H1 (cell line): ENCODE measurements around the gene ATF7IP2. TPM values are rescaled to one million over a fixed set of nuclear protein-coding genes. Genes with fewer than 3 reads are reported as not detected.

ENCODE experiments used
- CBX8 ChIP-seq: fragments of 300-800, 300-1000 bp; sonication (generic); IDR thresholded peaks from 2 replicates; pipeline ENCODE4 v1.7.1; 2016; ENCODE audit warnings: low read depth, low read length, borderline replicate concordance
- MAX ChIP-seq: IDR thresholded peaks from 2 replicates; pipeline ENCODE4 v1.6.1; 2012; ENCODE audit warnings: inconsistent platforms
- SIRT6 ChIP-seq: IDR thresholded peaks from one replicate; pipeline ENCODE4 v1.7.1; 2012; ENCODE audit warnings: low read length, inconsistent platforms
- TAF1 ChIP-seq: IDR thresholded peaks from 2 replicates; pipeline ENCODE4 v1.6.1; 2011; ENCODE audit warnings: mild to moderate bottlenecking, low read depth, low read length
- TEAD4 ChIP-seq: IDR thresholded peaks from 2 replicates; pipeline ENCODE4 v1.6.1; 2012; ENCODE audit warnings: low read depth, low read length, inconsistent platforms, mixed read lengths
- polyA plus RNA-seq, 7 experiments: library from polyadenylated mRNA; depleted of rRNA in 3 of 7; stranded (reverse) in 5 of 7; unstranded in 2 of 7; fragments of >200 nt in 5 of 7; fragments of 200-250 nt in 2 of 7; gene quantifications; 1 replicate in 5 of 7; 2 replicates in 1 of 7; 4 replicates in 1 of 7; pipeline versions ENCODE4 v1.2.1 to v1.2.3, GENCODE V29; 2011 to 2013; ENCODE audit warnings: missing spikeins in 2 of 7, mixed read lengths in 2 of 7
- total RNA-seq: library from RNA; stranded (reverse); fragmentation: NEBNext Ultra II Directional; extraction: Animal tissue kit (Norgen Biotek cat#: 25700); gene quantifications from 2 replicates; pipeline ENCODE4 v1.2.1, GENCODE V29; 2021

ATF7IP2 gene
- total and polyA plus RNA-seq, 2 of the 8 experiments (the other 6 are each of a cell fraction or from before 2014, with no cell fraction given) = 28.7 to 32.8 TPM

GRCh38 chr16:10466313-10466712, 80.5 kb downstream of the ATF7IP2 start (continued):
- no peak for TF ChIP-seq MAX
- no peak for TF ChIP-seq SIRT6
- no peak for TF ChIP-seq CBX8
- TF ChIP-seq TAF1 = no peak
- TF ChIP-seq TEAD4 = no peak
- TF ChIP-seq, all 59 proteins: peak for 0
